ENCODE data around the gene KRTAP29-1.
"Not testable (repeated sequence)": the region's sequence is repeated elsewhere in the genome, so short reads cannot be mapped to it uniquely, and the experiment has no call there.

KRTAP29-1 gene

GRCh38 chr17:41301916-41302901, at the start of gene KRTAP29-1:
TSS of gene KRTAP29-1 (minus strand) at chr17:41302851. CDS start at chr17:41302851, 0 bp downstream.
- no peak for DNase-seq

- DNase-seq: no peak
Observed at GRCh38 chr17:41351177-41351576, 48.5 kb upstream of the KRTAP29-1 start.

GRCh38 chr17:41350381-41350878, 47.8 kb upstream of the KRTAP29-1 start, which contains the start of gene KRT33A:
TSS of gene KRT33A (minus strand) at chr17:41350828. CDS start at chr17:41350767, 61 bp downstream.
- not testable (repeated sequence) for DNase-seq

DNA sequence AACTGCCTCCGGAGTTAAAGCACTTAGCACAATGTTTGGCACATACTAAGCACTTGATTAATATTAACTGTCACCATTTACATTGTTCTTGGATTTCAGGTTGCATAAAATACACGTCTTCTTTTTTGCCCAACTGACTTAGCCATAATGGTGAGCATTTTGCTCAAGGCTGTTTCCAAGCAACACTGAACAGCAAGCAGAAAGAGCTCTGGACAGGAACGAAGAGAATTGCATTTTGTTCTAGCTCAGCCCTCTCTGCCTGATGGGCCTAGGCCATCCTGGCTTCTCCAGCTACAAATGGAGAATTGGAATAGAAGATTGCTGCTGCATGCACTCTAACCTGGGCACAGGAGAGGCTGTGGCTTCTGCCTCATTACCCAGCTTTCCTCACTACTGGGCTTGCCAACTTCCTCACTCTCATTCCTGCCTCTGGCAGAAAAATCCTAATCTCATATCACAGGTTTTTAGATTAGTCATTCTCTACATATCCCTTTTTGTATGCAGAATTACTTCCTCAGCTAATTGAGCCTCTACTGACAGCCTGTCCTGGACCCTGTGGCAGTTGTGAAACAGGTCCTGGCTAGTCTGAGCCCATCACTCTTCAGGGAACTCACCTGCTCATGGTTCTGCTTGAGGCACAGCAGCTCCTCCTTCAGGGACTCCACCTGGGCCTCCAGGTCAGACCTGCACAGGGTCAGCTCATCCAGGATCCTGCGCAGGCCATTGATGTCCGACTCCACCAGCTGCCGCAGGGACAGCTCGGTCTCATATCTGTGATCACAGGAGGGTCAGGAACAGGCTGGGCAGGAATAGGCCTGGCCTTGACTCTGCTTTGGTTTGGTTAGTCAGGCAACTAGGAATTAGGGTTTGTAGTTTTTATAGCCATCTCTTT, 45.5 kb upstream of the KRTAP29-1 start:
- DNase-seq: no peak

- DNase-seq: not testable (repeated sequence)
Observed at GRCh38 chr17:41346421-41346820, 43.8 kb upstream of the KRTAP29-1 start.

GRCh38 chr17:41345992-41346391, 43.3 kb upstream of the KRTAP29-1 start:
- no peak for DNase-seq

- DNase-seq: no peak
Observed at GRCh38 chr17:41343029-41343428, 40.4 kb upstream of the KRTAP29-1 start.

DNA sequence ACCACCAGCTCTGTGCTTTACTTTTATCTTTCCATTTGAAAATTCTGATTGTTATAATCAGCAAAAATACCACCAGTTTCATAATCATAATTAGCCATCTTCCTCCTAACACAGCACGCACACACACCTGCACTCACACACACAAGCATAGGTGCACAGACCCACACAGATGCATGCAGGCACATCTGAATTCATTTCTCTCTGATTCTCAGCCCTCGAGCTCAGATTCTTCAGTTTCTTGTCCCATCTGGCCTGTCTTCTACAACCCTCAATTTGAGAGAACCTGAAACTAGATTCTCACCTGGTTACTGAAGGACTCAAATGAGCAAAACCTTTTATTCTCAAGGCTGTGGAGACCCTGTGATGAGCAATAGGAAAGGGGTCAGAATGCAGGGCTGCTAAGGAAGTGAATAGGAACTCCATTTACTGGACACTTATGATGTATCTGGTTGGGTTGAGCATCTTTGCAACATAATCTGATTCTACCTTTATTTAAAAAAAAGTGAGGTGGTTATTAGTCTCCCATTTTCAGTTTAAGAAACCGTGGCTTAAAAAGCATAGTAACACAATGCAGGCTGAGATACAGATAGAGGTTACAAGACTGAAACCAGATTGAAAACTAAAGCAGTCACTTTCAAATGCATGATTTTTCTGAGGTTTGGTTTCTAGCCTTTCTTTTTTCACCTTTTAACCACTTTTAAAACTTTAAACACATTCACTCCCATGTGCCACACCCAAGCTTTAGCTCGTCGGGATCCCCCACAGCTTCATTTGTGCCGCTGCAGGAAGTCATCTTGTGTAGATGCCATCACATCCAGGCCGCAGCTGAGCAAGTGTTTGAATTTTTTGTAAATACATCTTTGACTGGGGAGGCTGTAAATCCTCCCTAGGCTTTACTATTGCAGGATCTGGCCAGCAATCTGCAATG, 38.5 kb upstream of the KRTAP29-1 start:
- DNase-seq: no peak

GRCh38 chr17:41340494-41340893, 37.8 kb upstream of the KRTAP29-1 start:
- no peak for DNase-seq

DNA sequence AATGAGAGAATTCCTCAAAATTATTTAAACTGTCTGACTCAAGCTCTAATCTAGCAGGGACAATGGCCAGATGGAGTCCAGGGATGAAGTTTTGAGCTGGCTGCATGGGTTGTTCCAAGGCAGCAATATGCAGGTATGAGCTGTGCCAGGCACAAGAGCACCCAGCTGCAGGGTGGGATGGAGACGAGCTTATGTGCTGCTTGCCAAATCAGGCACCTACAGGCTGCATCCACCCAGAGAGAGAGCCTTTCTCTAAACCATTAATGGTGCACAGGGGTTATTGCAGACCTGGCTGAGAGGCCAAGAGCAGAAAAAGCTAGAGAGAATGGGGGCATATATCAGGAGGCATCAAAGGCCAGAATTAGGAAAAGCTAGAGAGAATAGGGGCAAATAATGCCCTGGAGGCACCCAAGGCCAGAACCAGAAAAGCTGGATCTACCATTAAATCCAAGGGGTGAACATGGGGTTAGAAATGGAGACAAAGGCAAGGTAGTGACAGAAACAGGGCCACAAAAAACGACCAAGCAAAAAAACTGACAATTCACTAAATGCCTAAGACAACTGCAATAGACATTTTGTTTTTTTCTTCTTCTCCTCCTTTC, 37.0 kb upstream of the KRTAP29-1 start:
- DNase-seq: no peak

- no peak for DNase-seq
Observed at GRCh38 chr17:41338961-41339485, 36.4 kb upstream of the KRTAP29-1 start.

- no peak for DNase-seq
Observed at GRCh38 chr17:41335747-41336146, 33.1 kb upstream of the KRTAP29-1 start.

DNA sequence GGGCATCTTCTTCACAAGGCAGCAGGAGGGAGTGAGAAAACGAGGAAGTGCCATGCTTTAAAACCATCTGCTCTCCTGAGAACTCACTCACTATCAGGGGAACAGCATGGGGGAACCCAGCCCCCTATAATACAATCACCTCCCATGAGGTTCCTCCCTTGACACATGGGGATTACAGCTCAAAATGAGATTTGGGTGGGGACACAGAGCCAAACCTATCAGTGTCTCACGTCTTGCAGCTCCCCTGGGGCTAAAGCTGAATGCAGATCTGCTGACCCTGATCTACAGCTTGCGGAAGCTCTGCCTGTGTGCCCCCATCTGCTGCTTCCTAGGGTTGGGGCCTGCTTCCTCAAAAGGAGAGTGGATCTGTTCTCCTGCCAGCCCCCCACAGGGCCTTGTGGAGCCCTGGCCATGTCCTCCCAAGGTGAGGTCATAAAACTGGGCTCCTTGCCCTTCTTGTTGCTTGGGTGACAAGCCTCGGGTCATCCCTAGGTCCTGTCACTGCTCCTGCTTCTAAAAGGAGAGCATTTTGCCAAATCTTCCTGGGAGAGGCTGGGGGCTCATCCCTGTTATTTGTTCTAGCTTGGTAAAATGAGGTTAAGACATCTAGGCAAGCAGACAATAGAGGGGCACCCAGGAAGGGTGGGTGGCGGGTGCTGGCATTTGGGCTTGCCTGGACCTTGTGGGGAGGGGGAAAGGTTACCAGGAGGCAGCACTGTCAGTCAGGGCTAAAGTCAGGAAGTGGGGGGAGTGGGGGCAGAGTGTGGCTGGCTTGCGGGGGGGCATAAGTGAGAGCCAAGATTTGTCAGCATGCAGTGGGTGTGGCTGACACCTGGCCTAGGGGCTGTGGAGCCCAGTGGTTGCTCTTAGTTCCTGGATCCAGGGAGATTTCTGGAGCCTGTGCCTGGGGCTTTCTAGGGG, 32.0 kb upstream of the KRTAP29-1 start:
- DNase-seq: no peak

GRCh38 chr17:41333836-41334235, 31.2 kb upstream of the KRTAP29-1 start:
- DNase-seq: no peak

GRCh38 chr17:41333098-41333497, 30.4 kb upstream of the KRTAP29-1 start:
- DNase-seq: no peak

DNA sequence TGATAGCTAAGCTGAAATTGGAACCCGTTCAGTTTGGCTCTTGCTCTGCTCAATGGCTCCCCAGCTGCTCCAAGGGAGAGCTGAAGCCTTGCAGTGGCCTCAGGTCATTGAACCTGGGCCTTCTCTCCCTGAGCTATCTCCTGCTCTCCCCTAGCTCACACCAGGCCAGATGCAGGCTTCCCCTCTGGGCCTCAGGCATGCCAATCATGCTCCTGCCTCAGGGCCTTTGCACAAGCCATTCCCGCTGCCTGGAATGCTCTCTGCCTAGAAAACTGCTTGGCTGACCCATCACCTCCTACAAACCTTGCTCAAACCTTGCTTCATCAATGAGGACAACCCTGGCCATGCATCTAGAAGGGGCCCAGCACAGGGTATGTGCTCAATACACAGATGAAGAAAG, 29.6 kb upstream of the KRTAP29-1 start:
- DNase-seq: no peak

DNA sequence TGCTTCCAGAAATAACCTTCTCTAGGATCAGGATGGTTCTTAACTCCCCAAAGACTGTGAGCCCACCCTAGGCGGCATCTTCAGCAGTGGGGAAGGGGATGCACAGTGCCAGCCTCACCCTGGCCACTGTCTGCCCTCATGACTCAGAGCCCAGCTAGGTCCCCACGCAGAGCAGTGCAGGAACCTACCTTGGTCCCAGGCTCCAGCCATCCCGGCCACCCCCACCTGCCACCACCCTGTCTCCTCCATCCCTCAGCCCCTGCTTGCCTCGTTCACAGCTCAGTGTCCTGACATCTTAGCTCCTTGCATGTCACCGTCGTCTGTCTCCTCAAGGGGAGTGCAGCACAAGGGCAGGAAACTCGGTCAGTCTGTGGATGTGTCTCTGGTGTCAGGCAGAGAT, 29.0 kb upstream of the KRTAP29-1 start:
- no peak for DNase-seq

GRCh38 chr17:41329279-41329948, 26.8 kb upstream of the KRTAP29-1 start:
- DNase-seq: no peak

DNA sequence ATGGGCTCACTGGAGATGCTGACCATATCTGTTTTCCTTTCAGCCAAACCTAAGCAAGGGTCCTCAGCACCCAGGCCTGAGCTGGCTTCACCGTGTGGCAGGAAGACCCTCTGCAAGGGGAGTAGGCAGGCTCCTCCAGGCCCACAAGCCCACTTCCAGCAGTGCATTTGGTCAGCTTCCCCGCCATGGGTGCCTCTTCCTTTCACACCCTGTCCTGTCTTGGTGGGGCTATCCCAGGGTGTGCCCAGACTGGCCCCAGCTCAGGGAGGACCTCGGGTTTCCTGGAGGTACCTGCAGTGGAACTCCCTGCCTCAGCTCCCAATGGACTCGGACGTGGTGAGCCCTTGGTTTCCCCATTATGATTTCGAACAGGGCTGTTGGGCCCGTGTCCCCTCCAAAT, 25.6 kb upstream of the KRTAP29-1 start:
- DNase-seq: no peak

Data from NK-92 treated with Interleukin-12 subunit alpha and Interleukin-12 subunit beta, amount 100 ng/mL, for 24 hours (cell line).